ENCODE measurements around the gene MAP1LC3B.

GRCh38 chr16:87443964-87444363 lies 51.8 kb downstream of the MAP1LC3B start:
- TF ChIP-seq POLR2A (IDR thresholded peaks at IDR 0.05), result no peak
- TF ChIP-seq POLR2AphosphoS5 (IDR thresholded peaks at IDR 0.05), result no peak
